HG02642 (cell line): ENCODE data around the gene GRIK3.
"Not testable (repeated sequence)": the region's sequence is repeated elsewhere in the genome, so short reads cannot be mapped to it uniquely, and the experiment has no call there.

Source experiments
- ATAC-seq: cut with Tn5 transposase; IDR thresholded peaks from one replicate; pipeline ENCODE4 v1.9.1; 2021; ENCODE audit warnings: mild to moderate bottlenecking; ENCODE audit not compliant: unreplicated experiment, poor library complexity

Gene GRIK3

GRCh38 chr1:36950604-36951291 is 83.6 kb downstream of the GRIK3 start:
- ATAC-seq = no peak

GRCh38 chr1:36948606-36949005 is 85.7 kb downstream of the GRIK3 start:
- ATAC-seq = no peak

GRCh38 chr1:36948147-36948546 is 86.2 kb downstream of the GRIK3 start:
- ATAC-seq = no peak

GRCh38 chr1:36947384-36947783 is 86.9 kb downstream of the GRIK3 start:
- no peak for ATAC-seq

GRCh38 chr1:36944883-36945282 is 89.4 kb downstream of the GRIK3 start:
- ATAC-seq = no peak

GRCh38 chr1:36942148-36942547 is 92.2 kb downstream of the GRIK3 start:
- no peak for ATAC-seq

- no peak for ATAC-seq
Observed at GRCh38 chr1:36941316-36941978, 92.9 kb downstream of the GRIK3 start.

- ATAC-seq = no peak
Observed at GRCh38 chr1:36938819-36939218, 95.5 kb downstream of the GRIK3 start.

- ATAC-seq = no peak
Observed at GRCh38 chr1:36937371-36937770, 96.9 kb downstream of the GRIK3 start.

- ATAC-seq = no peak
Observed at GRCh38 chr1:36934061-36934460, 100.3 kb downstream of the GRIK3 start.

GRCh38 chr1:36927826-36928225 is 106.5 kb downstream of the GRIK3 start:
- no peak for ATAC-seq

- ATAC-seq = no peak
Observed at GRCh38 chr1:36925251-36925650, 109.1 kb downstream of the GRIK3 start.

GRCh38 chr1:36924282-36924811 is 110.0 kb downstream of the GRIK3 start:
- no peak for ATAC-seq

- no peak for ATAC-seq
Observed at GRCh38 chr1:36922593-36923426, 111.5 kb downstream of the GRIK3 start.

GRCh38 chr1:36922071-36922470 is 112.2 kb downstream of the GRIK3 start:
- ATAC-seq = no peak

- ATAC-seq = no peak
Observed at GRCh38 chr1:36920801-36921405, 113.4 kb downstream of the GRIK3 start.

- no peak for ATAC-seq
Observed at GRCh38 chr1:36920371-36920770, 113.9 kb downstream of the GRIK3 start.

- ATAC-seq = no peak
Observed at GRCh38 chr1:36919491-36920145, 114.7 kb downstream of the GRIK3 start.

GRCh38 chr1:36918604-36919003 is 115.7 kb downstream of the GRIK3 start:
- ATAC-seq = no peak

- not testable (repeated sequence) for ATAC-seq
Observed at GRCh38 chr1:36916542-36916941, 117.8 kb downstream of the GRIK3 start.
